22Rv1 (cell line): ENCODE data around the gene RTN4R.
"Not testable (repeated sequence)": the region's sequence is repeated elsewhere in the genome, so short reads cannot be mapped to it uniquely, and the experiment has no call there.

ENCODE experiments used
- ZFX ChIP-seq: fragments of 450-650 bp; IDR thresholded peaks from 2 replicates; pipeline ENCODE4 v1.6.1; 2017; ENCODE audit warnings: antibody characterized with exemption, borderline replicate concordance
- TF ChIP-seq, protein P1 (sequence below): fragments of 450-650 bp; IDR thresholded peaks from 2 replicates; pipeline ENCODE4 v1.5.1; 2017; ENCODE audit warnings: mild to moderate bottlenecking

DNA sequence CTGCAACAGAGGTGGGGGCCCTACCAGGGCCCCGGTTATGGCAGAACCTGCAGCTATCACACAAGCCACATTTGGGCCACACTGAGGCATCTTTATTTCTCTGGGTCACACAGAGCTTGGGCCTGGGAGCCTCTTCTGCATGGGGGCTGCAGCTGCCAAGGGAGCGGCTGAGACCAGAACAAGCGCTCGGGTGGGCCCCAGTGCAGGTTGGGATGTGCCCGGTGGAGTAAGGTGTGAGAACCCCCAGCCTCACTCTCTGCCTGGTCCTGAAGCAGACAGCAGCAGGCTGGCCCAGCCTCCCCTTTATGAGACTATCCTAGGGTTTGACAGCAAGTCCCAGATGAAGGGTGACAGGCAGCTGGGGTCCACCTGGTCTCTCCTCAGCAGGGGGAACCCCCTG, 46.1 kb upstream of the RTN4R start:
- TF ChIP-seq, protein P1, sequence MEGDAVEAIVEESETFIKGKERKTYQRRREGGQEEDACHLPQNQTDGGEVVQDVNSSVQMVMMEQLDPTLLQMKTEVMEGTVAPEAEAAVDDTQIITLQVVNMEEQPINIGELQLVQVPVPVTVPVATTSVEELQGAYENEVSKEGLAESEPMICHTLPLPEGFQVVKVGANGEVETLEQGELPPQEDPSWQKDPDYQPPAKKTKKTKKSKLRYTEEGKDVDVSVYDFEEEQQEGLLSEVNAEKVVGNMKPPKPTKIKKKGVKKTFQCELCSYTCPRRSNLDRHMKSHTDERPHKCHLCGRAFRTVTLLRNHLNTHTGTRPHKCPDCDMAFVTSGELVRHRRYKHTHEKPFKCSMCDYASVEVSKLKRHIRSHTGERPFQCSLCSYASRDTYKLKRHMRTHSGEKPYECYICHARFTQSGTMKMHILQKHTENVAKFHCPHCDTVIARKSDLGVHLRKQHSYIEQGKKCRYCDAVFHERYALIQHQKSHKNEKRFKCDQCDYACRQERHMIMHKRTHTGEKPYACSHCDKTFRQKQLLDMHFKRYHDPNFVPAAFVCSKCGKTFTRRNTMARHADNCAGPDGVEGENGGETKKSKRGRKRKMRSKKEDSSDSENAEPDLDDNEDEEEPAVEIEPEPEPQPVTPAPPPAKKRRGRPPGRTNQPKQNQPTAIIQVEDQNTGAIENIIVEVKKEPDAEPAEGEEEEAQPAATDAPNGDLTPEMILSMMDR, result not testable (repeated sequence)
- not testable (repeated sequence) for TF ChIP-seq ZFX
